IMR-90 (cell line): ENCODE data around the gene FCHSD2. TPM values are rescaled to one million over a fixed set of nuclear protein-coding genes. Genes with fewer than 3 reads are reported as not detected.
"Not testable (repeated sequence)": the region's sequence is repeated elsewhere in the genome, so short reads cannot be mapped to it uniquely, and the experiment has no call there.

Experiments
- ATAC-seq: fragments of 200-7000 bp; cut with Tn5 transposase; 2 replicates; pipeline ENCODE4 v1.9.1; 2020; ENCODE audit warnings: low read depth, mild to moderate bottlenecking, moderate library complexity
- BruUV-seq: library from RNA; stranded (reverse); fragments of 400-500 nt; replicated peaks from 2 replicates; lab custom pipeline; 2021; lab: Mats Ljungman, UMichigan
- CTCF ChIA-PET: fragments of 300-600 bp; formaldehyde crosslinking; extraction: SDS; loops from one replicate; lab custom pipeline; 2021; ENCODE audit warnings: antibody characterized with exemption; lab: Yijun Ruan, JAX
- POLR2A ChIA-PET: fragments of 300-600 bp; sonication (Branson Sonifier 250); formaldehyde crosslinking; loops from one replicate; lab custom pipeline; 2022; ENCODE audit warnings: antibody characterized with exemption; ENCODE audit not compliant: unreplicated experiment; lab: Charles Lee
- DNase-seq: peaks from one replicate; pipeline ENCODE4 v3.0.0; 2013
- H2AFZ ChIP-seq: replicated peaks from 2 replicates; pipeline ENCODE3; 2013; ENCODE audit warnings: low read length, mild to moderate bottlenecking; ENCODE audit not compliant: poor library complexity
- H2AK5ac ChIP-seq: 2 replicates; pipeline ENCODE4 v1.6.1; 2013; ENCODE audit warnings: low read depth, low read length, inconsistent platforms
- H2AK9ac ChIP-seq: replicated peaks from 2 replicates; pipeline ENCODE3; 2013; ENCODE audit warnings: mild to moderate bottlenecking, low read depth, low read length, moderate library complexity; ENCODE audit not compliant: poor library complexity
- H2BK120ac ChIP-seq: 2 replicates; pipeline ENCODE4 v1.6.1; 2013; ENCODE audit warnings: low read depth, low read length, inconsistent platforms
- H2BK15ac ChIP-seq: 3 replicates; pipeline ENCODE4 v1.6.1; 2013; ENCODE audit warnings: low read depth, low read length, inconsistent platforms
- H2BK20ac ChIP-seq: 2 replicates; pipeline ENCODE4 v1.6.1; 2013; ENCODE audit warnings: low read depth, mild to moderate bottlenecking, inconsistent platforms, low read length, moderate library complexity
- H2BK5ac ChIP-seq: 2 replicates; pipeline ENCODE4 v1.6.1; 2013; ENCODE audit warnings: mild to moderate bottlenecking, low read depth, low read length, inconsistent platforms; ENCODE audit not compliant: poor library complexity, severe bottlenecking
- H3K14ac ChIP-seq: replicated peaks from 2 replicates; pipeline ENCODE4 v1.6.1; 2013; ENCODE audit warnings: low read depth, low read length, inconsistent platforms
- H3K18ac ChIP-seq: 2 replicates; pipeline ENCODE4 v1.6.1; 2013; ENCODE audit warnings: low read depth, low read length, control low read depth
- H3K23ac ChIP-seq: 2 replicates; pipeline ENCODE4 v1.6.1; 2013; ENCODE audit warnings: low read depth, low read length, inconsistent platforms
- H3K27ac ChIP-seq: 2 replicates; pipeline ENCODE4 v1.5.1; 2013; ENCODE audit warnings: mild to moderate bottlenecking, control low read depth, low read length; ENCODE audit not compliant: insufficient read depth
- H3K27me3 ChIP-seq: 2 replicates; pipeline ENCODE4 v1.6.1; 2013; ENCODE audit warnings: low read length; ENCODE audit not compliant: control insufficient read depth, insufficient read depth
- H3K36me3 ChIP-seq: 2 replicates; pipeline ENCODE4 v1.6.1; 2013; ENCODE audit warnings: low read length, mixed read lengths; ENCODE audit not compliant: control insufficient read depth, insufficient read depth
- H3K4ac ChIP-seq: 2 replicates; pipeline ENCODE4 v1.6.1; 2013; ENCODE audit warnings: low read depth, low read length, inconsistent platforms
- H3K4me1 ChIP-seq: 2 replicates; pipeline ENCODE4 v1.6.1; 2013; ENCODE audit warnings: low read length, mixed read lengths; ENCODE audit not compliant: control insufficient read depth, insufficient read depth
- H3K4me2 ChIP-seq: 2 replicates; pipeline ENCODE4 v1.6.1; 2013; ENCODE audit warnings: low read depth, mild to moderate bottlenecking, control low read depth, low read length, moderate library complexity
- H3K4me3 ChIP-seq: 2 replicates; pipeline ENCODE4 v1.5.1; 2013; ENCODE audit warnings: low read depth, mild to moderate bottlenecking, control low read depth, low read length, moderate library complexity; ENCODE audit not compliant: insufficient read depth
- H3K56ac ChIP-seq: 2 replicates; pipeline ENCODE4 v1.6.1; 2013; ENCODE audit warnings: low read length, inconsistent platforms; ENCODE audit not compliant: insufficient read depth; ENCODE audit errors: extremely low read depth
- H3K79me1 ChIP-seq, 2 experiments: 2 replicates each; pipeline ENCODE4 v1.6.1; 2013; ENCODE audit warnings: low read length in 2 of 2, inconsistent platforms in 1 of 2, low read depth in 1 of 2
- H3K9ac ChIP-seq: 2 replicates; pipeline ENCODE4 v1.6.1; 2013; ENCODE audit warnings: low read depth, low read length, control low read depth
- H3K9me1 ChIP-seq: 2 replicates; pipeline ENCODE4 v1.6.1; 2013; ENCODE audit warnings: low read length, inconsistent platforms; ENCODE audit not compliant: insufficient read depth
- H3K9me3 ChIP-seq: 2 replicates; pipeline ENCODE4 v1.6.1; 2013; ENCODE audit warnings: low read length; ENCODE audit not compliant: control insufficient read depth, insufficient read depth
- H4K20me1 ChIP-seq: 2 replicates; pipeline ENCODE4 v1.6.1; 2013; ENCODE audit warnings: low read length, inconsistent platforms; ENCODE audit not compliant: insufficient read depth
- H4K5ac ChIP-seq: 2 replicates; pipeline ENCODE4 v1.6.1; 2013; ENCODE audit warnings: mild to moderate bottlenecking, low read depth, low read length, control low read depth
- H4K8ac ChIP-seq, 2 experiments: 2 replicates each; pipeline ENCODE4 v1.6.1; 2013; ENCODE audit warnings: low read depth in 2 of 2, low read length in 2 of 2, control low read depth in 1 of 2, inconsistent platforms in 1 of 2
- H4K91ac ChIP-seq: 2 replicates; pipeline ENCODE4 v1.6.1; 2013; ENCODE audit warnings: low read depth, low read length, inconsistent platforms; ENCODE audit not compliant: insufficient read depth
- BHLHE40 ChIP-seq: fragments of 150-350 bp; IDR thresholded peaks from 2 replicates; pipeline ENCODE4 v1.6.1; 2016; ENCODE audit warnings: mild to moderate bottlenecking, low read depth, low read length
- CEBPB ChIP-seq: IDR thresholded peaks from 2 replicates; pipeline ENCODE4 v1.6.1; 2012; ENCODE audit warnings: low read depth, low read length, improper control_type of control experiment
- CHD1 ChIP-seq: IDR thresholded peaks from 2 replicates; pipeline ENCODE4 v1.6.1; 2012; ENCODE audit warnings: low read depth, low read length, improper control_type of control experiment
- MAZ ChIP-seq: IDR thresholded peaks from 2 replicates; pipeline ENCODE4 v1.6.1; 2012; ENCODE audit warnings: low read depth, mild to moderate bottlenecking, low read length, improper control_type of control experiment, moderate library complexity, borderline replicate concordance
- MXI1 ChIP-seq: IDR thresholded peaks from 2 replicates; pipeline ENCODE4 v1.6.1; 2012; ENCODE audit warnings: low read depth, mild to moderate bottlenecking, low read length, moderate library complexity, borderline replicate concordance
- NFE2L2 ChIP-seq: fragments of 150-350 bp; IDR thresholded peaks from 2 replicates; pipeline ENCODE4 v1.6.1; 2016; ENCODE audit warnings: low read depth, mild to moderate bottlenecking, low read length
- RAD21 ChIP-seq: IDR thresholded peaks from 2 replicates; pipeline ENCODE4 v1.6.1; 2012; ENCODE audit warnings: low read length, improper control_type of control experiment
- RCOR1 ChIP-seq: IDR thresholded peaks from 2 replicates; pipeline ENCODE4 v1.6.1; 2012; ENCODE audit warnings: mild to moderate bottlenecking, low read length, improper control_type of control experiment; ENCODE audit not compliant: insufficient replicate concordance
- WGBS, 2 experiments: methylation state at CpG; one replicate each; pipeline versions ENCODE4 v1.1.5 to v1.1.7; 2013; ENCODE audit warnings: missing lambda C conversion rate in 2 of 2; ENCODE audit not compliant: insufficient read length in 1 of 2; ENCODE audit errors: extremely low coverage in 2 of 2; 5-methylcytosine and 5-hydroxymethylcytosine counted together
- dilution Hi-C: fragments of 300-500 bp; cut with HindIII; formaldehyde crosslinking; loops from one replicate; pipeline ENCODE4 v1.14.3; 2018; ENCODE audit warnings: low sequenced_read_pairs; ENCODE audit not compliant: unreplicated experiment
- in situ Hi-C: fragments of 300-500 bp; cut with MboI; formaldehyde crosslinking; loops from 3 replicates; pipeline ENCODE4 v1.14.3; 2019; ENCODE audit warnings: low sequenced_read_pairs, inconsistent platforms, mixed read lengths
- intact Hi-C: fragments of 100-400 bp; cut with micrococcal nuclease; formaldehyde crosslinking; loops from 2 replicates; pipeline ENCODE4 v1.10.0; 2022
- polyA plus RNA-seq, 3 experiments: library from polyadenylated mRNA; depleted of rRNA; stranded (reverse); fragments of >200 nt; gene quantifications; 2 replicates each; pipeline ENCODE4 v1.2.3, GENCODE V29; 2012; ENCODE audit warnings: low replicate concordance in 1 of 3
- total RNA-seq: library from RNA; depleted of rRNA; stranded (reverse); fragments of >200 nt; gene quantifications from 2 replicates; pipeline ENCODE4 v1.2.3, GENCODE V29; 2012

The FCHSD2 gene
- total and polyA plus RNA-seq, 2 of the 4 experiments (the other 2 are of a cell fraction): 5.9 to 18.7 TPM

GRCh38 chr11:72859126-72859525 lies 283.0 kb downstream of the FCHSD2 start:
- no peak overlapping the region for H2AFZ ChIP-seq
- ChIA-PET CTCF (no interaction called here), POLR2A (no interaction called here)
- no peaks in the 10 kb centered on the region for H3K9me3 ChIP-seq
- no peak overlapping the region for H3K4me3 ChIP-seq
- H3K4me1 ChIP-seq: peaks cover 2% of the 10 kb centered on the region; the same call in 1 of the 2 replicates
- intact Hi-C loops: no loop called here
- no CpG with 5 or more reads among the region's 3 CpGs for WGBS, 2 experiments
- no peak overlapping the region for H3K4ac ChIP-seq
- no peak overlapping the region for H2BK15ac ChIP-seq
- in situ Hi-C loops: no loop called here
- H2AK9ac ChIP-seq: no peak overlapping the region
- H4K20me1 ChIP-seq: no peaks in the 10 kb centered on the region
- no peak overlapping the region for H3K18ac ChIP-seq
- H4K5ac ChIP-seq: no peak overlapping the region
- no peak overlapping the region for H2BK20ac ChIP-seq
- no peak overlapping the region for H4K91ac ChIP-seq
- H3K23ac ChIP-seq: no peak overlapping the region
- H2BK5ac ChIP-seq: no peak overlapping the region
- H3K4me2 ChIP-seq: no peak overlapping the region
- 0 out of 2 replicates have a peak, but pooled peaks cover 3% of the 10 kb centered on the region for H3K9me1 ChIP-seq
- no peak overlapping the region for H3K9ac ChIP-seq
- H2AK5ac ChIP-seq: no peak overlapping the region
- TF ChIP-seq BHLHE40 (no peak), CHD1 (no peak), MXI1 (no peak), CEBPB (no peak), NFE2L2 (no peak), RCOR1 (no peak), RAD21 (no peak), MAZ (no peak)
- peak; percentile 14; the same call in 1 of the 2 replicates for ATAC-seq
- no peaks in the 10 kb centered on the region for H3K27me3 ChIP-seq
- no peak overlapping the region for H3K27ac ChIP-seq
- no peaks in the 10 kb centered on the region for H3K36me3 ChIP-seq
- peak; percentile 22 for DNase-seq
- peaks cover 5 to 23% of the 10 kb centered on the region in 2 experiments; a peak in 3 of 4 replicates for H3K79me1 ChIP-seq
- dilution Hi-C loops: no loop called here
- no peak overlapping the region for H3K56ac ChIP-seq
- BruUV-seq: no TSS peak
- H4K8ac ChIP-seq: no peak overlapping the region
- no peak overlapping the region for H3K14ac ChIP-seq
- H2BK120ac ChIP-seq: no peak overlapping the region

GRCh38 chr11:72858267-72858666 lies 283.9 kb downstream of the FCHSD2 start:
- H3K23ac ChIP-seq, in situ Hi-C loops, CTCF ChIA-PET, H3K27ac ChIP-seq, H3K9ac ChIP-seq, dilution Hi-C loops, H2AK5ac ChIP-seq, H3K36me3 ChIP-seq, H3K4me1 ChIP-seq, H3K9me3 ChIP-seq, H3K4me3 ChIP-seq, H2AK9ac ChIP-seq, H3K9me1 ChIP-seq, intact Hi-C loops, H4K5ac ChIP-seq, DNase-seq, BruUV-seq, H3K18ac ChIP-seq, H2BK15ac ChIP-seq, ATAC-seq, H3K4me2 ChIP-seq, POLR2A ChIA-PET, H2BK120ac ChIP-seq, H2BK20ac ChIP-seq, H4K8ac ChIP-seq, H3K27me3 ChIP-seq, H3K4ac ChIP-seq, H4K91ac ChIP-seq, H3K14ac ChIP-seq, H2AFZ ChIP-seq, H3K56ac ChIP-seq, H2BK5ac ChIP-seq, H4K20me1 ChIP-seq: not testable (repeated sequence)
- no CpG with 5 or more reads among the region's 2 CpGs for WGBS, 2 experiments
- H3K79me1 ChIP-seq: peaks cover 3 to 18% of the 10 kb centered on the region in 2 experiments; a peak in 3 of 4 replicates
